Hematopoietic multipotent progenitor cell treated with erythropoietin and hydrocortisone succinate and interleukin-3 and kit ligand, for 15 days (in vitro differentiated cells): ENCODE results near the gene PEPD.

Experiments used
- DNase-seq: peaks from one replicate; pipeline ENCODE4 v3.0.0-alpha.2; 2015; ENCODE audit warnings: low spot score

PEPD gene

DNA sequence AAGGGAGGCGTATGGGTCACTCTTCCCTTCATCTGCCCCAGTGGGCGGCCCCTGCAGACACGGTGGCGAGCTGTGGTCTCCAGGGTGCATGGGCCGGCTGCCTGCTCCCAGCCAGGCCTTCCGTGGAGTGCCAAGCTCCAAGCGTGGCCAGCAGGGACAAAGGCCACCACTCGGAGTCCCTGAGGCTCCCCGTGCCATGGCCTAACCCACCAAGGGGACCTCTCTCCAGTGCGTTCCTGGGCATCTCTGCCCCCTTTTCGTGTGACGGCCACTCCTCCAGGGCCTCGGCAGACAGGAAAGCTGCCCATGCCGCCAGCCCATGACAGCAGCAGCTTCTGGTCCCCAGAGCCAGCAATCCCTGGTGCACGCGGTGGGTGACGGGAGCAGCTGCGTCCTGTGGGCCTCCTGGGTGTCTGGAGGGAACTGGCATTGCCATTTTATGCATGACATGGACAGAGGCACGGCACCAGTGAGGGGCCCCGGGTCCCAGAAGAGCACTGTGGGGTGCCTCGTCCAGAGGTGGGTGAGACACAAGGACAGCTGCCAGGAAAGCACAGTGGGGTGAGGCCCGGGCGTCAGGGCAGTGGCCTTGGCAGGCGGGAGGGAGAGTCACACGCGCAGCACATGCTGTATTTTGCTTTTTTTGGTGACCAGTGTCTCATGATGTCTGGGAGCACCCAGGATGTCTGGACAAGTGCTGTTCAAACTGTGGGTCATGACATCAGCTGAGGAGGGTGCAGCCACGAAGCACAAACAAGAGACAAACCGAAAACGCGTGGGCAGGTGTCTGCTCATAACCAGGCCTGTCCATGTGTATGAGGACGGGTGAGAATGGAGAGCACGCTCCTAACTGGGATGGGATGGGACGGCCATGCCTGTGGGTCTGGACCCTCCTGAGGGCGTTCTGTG lies 115.8 kb downstream of the PEPD start:
- no peak for DNase-seq

GRCh38 chr19:33405254-33405552 lies 116.4 kb downstream of the PEPD start:
- no peak for DNase-seq

DNA sequence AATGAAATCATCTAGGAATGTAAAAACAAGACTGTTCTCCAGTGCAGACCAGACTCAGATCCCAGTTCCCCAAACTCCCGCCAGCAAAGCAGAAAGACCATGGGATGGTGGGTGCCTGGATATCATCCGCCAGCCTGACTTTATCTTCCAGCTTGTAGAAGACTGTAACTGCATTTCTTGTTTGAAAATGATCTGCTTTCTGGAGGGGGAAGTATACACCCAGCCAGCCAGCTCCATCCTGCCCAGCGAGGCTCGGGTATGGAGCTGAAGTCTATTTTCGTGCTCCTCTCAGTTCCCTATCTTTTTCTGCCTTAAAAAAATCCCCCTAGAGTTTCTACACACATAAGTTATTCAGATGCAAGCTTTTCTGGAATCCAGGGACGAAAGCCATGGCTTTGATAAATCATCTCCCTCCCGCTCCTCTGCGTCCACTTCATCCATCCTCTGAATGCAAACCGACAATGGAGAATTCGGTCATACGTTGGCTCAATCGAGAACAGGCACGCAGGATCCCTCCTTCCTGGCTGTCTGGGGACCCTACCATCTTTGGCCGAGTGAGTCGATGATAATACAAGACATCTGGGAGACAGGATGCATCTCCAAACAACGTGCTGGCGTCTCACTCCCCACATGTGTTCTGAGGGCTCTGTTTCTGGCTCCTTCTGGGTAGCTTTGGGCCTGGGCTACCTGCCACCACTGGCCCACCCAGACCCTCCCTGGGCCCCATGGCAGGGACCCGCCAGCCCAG lies 116.9 kb downstream of the PEPD start:
- DNase-seq, result no peak

DNA sequence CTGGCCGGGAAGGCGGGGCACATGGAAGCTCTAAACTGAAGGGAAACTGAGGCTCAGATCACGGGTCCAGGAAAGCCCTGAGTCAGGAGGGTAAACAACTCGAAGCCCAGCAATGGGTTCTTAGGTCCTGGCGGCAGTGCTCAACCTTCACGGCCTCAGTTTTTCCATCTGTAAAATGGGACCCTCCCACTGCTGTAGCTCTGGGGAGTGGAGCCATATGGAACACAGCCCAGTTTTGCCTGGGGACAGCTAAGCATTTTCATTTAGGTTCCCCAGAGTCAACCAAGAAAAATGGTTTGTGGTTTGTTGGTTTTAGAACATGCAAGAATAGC lies 117.7 kb downstream of the PEPD start:
- DNase-seq, result no peak

DNA sequence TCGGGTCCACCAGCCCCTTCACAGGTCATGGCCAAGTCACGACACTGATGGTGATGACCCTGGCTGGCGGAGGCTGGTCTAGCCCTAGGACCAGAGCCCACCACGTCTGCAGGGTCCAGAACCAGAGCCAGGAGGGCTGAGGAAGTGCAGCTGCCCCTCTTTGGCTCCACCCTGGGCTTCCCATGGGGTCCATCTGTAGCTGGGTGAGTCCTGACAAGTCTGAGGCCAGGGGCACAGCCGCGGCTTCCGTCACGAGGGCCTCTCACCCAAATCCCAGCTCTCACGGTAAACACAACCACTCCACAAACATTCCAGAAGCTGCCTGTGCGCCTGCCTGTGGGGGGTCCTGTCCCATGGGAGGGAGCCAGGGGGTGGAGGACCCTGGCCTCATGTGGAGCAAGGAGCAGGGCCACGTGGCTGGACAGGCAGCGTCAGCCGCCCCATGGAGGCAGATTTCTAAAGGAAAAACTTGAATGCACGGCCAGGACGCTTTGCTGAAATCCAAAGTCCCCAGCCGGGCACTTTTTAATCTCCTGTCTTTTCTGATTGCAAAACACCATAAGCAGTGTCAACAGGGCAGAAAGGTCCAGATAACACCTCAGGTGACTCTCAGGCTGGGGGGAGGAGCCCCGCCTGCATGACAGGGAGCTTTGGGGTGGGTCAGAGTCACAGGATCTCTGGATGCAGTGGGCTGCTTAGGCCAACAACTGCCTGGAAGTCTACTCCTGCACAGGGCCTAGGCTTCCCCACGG lies 118.2 kb downstream of the PEPD start:
- DNase-seq, result no peak

DNA sequence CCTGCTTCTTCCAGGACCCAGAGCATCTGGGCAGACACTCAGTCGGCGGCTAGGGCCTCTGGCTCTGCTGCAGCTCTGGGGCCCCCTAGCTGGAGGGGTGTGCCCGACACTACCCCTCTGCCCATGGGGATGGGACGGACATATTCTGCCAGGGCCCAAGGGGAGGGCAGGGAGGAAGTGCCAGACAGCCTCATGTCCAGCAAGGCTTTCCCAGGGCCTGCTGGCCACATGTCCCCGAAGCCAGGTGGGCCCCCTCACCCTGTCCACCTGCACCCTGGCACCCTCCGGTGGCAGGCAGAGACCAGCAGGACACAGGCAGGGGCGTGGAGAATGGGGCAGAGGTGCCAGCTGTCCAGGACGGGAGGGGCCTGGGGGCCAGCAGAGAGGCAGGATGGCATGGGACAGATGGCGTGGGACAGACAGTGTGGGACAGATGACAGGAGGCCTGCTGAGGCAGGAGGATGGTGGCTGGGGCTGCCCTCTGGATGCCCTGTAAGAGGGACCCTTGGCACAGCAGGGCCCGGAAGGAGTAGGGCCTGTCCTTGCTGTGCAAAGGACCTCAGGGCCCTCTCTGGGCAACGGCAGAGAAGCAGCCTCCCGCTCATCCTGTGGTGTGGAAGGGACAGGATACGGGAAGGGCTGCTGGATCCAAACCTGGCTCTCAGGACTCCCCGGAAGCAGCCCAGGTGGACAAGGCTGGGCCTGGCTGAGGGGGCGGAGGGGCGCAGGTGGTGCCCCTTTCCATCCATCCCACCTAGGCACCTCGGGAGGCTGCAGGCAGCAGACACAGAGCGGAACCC lies 119.0 kb downstream of the PEPD start:
- DNase-seq, result no peak

DNA sequence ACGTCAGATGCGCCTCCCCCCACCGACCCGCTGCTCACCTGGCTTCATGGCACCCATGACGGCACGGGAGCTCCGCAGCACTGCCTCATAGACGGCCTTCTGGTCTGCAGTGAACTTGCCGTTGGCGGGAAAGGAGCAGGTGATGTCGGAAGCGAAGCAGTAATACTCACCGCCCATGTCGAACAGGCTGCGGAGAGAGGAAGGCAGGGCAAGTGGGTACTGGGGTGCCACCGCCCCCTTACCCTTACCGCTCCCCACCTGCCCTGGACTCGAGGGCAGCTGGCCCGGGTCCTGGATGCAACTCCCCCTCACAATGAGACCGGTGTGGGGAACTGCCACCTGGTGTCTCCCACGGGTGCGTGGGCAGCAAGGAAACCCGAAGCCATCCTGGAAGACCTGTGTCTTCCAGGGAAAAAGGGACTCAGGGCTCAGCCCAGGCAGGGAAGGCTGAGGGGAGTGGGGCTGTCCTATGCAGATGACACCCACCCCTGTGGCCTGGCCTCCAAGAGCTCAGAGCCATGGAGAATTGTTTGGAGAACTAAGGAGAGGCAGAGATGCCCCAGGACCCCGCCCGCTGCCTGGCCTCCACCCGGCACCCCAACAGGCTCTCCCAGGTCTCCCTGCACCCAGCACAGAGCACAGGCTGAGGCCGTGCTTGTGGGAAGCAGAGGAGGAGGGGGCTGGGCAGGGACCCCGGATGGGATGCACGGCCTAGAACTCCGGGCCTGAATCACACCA lies 119.7 kb downstream of the PEPD start:
- no peak for DNase-seq

- no peak for DNase-seq
Observed at GRCh38 chr19:33400856-33401682, 120.5 kb downstream of the PEPD start.

DNA sequence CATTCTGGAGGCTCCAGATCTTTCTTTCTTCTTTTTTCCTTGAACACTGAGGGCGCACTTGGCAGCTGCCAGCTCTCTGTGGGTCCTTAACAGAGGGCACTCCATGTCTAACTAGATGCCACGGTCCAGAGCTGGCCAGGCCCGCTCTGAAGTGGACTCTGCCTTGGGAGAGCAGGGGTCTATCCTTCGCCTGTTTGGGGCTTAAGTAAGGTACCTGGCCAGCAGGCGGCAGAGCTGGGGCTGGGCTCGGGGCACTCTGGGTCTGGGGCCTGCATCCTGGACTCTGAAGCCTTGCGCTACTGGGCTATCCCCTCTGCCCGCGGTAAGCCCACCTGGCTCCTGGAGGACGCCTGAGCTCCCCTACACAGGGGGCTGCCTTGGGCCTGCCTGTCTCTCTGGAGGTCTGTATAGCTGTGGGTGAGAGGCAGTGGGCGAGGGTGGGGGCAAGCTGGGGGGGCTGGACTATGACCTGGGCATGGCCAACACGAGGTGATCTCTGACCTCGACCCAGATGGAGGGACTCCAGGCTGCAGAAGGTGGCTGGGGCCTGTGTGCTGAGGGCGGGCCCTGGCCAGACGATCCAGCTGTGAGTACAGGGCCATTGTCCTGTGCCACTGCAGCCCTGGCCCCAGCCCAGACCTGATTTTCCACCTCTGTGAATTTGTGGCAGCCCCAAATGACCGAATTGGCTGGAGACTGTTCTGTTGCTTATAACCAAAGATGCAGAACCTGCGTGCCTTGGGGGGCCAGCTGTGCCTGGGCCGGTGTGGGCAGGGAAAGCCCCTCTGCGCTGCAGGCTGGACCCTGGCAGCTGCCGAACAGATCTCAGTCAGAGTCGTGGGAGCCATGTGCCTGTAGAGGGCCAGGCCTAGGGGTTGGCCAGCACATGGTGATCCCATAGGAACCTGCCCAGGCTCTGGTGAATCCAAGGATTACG lies 121.6 kb downstream of the PEPD start:
- DNase-seq, result no peak

DNA sequence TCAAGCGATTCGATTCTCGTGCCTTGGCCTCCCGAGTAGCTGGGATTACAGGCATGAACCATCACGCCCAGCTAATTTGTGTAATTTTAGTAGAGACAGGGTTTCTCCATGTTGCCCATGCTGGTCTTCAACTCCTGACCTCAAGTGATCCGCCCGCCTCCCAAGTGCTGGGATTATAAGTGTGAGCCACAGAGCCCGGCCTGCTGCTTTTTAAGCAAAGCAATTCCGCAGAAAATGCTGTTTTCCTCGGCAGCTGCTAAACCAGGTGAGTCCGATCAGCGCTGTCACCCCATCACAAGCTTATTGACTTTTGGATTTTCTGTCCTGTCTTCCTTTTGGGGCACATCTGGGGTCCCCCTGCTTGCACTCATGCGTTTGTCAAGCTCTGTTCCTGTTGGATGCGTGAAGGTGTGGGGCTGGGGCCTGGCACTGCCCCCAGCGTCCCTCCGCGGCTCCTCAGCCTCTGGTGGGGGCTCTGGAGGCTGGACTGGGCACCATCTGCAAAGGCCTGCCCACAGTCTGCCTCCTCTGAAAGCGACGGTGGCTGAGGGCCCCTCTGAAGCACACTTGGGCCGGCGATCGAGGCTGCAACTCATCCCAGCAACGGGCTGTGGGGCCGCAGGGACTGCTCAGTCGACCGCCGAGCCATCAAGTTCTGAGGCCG lies 122.4 kb downstream of the PEPD start:
- no peak for DNase-seq

DNA sequence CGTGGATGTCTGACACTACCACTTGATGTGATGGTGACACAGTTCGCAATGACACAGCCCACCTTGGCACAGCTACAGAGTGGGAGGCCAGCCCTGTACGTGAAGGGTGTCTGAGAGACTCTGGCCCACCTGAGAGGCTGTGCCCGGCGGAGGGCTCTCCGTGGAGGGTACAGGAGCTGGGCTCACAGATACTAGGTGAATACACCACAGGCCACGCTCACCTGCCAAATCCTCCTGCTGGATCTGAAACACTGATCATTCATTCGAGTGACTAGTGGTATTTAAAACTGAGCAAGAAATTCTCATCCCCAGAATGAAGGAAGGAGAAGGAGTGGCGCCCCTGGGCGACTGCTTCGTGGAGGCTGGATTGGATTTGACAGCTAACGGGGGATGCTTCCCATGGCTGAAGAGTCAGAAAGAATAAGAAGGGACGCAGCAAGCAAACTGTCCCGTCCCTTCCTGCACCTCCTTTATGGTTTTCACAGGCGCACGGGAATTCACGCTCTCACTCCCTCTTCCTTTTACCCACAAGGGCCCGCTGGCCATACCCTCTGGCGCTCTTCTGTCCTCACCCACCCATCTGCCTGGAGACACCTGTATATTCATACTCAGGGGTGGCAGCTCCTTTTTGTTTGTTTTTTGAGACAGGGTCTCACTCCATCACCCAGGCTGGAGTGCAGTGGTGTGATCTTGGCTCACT lies 123.1 kb downstream of the PEPD start:
- DNase-seq, result no peak

GRCh38 chr19:33397536-33398360 lies 123.8 kb downstream of the PEPD start:
- DNase-seq, result no peak

DNA sequence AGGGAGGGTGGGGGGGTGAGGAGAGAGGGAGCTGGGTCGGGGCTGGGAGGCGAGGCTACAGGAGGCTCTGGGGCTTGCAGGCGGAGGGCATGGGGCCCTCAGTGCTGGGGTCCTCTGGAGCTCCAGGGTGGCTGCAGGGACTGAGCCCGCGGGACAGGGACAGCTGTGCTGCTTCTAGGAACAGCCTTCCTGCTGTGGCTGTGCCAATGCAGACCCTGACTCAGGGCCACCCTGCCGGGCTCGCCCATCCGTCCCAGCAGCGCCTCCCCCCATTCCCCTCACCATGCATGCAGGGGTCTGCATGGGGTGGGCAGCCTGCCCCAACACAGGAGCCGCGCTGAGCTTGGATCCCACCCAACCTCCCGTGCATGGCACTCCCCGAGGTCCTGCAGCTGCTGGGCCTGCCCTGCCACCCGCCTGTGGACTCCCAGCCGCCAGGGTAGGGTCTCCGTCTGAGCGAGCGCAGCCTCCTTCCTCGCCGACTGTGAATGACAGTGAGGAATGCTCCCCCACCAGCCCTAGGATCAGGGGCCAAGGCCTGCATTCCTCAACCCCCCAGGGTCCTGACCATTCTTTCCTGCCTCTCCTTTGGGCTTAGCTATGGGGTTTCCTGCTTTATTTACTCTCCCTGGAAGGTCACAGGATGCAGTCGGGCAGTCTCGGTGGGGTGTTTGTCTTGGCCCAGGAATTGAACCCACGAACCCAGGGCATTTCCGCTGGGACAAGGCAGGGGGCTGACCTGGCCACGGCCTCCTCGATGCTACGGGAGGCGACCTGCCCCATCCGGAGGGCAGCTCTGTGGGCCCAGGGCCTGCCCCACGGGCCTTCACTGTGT lies 124.7 kb downstream of the PEPD start:
- DNase-seq, result no peak

- DNase-seq, result no peak
Observed at GRCh38 chr19:33395561-33396550, 125.7 kb downstream of the PEPD start.
